ENCODE results near the gene MCTS1. TPM values are rescaled to one million over a fixed set of nuclear protein-coding genes. Genes with fewer than 3 reads are reported as not detected.

The MCTS1 gene, protein sequence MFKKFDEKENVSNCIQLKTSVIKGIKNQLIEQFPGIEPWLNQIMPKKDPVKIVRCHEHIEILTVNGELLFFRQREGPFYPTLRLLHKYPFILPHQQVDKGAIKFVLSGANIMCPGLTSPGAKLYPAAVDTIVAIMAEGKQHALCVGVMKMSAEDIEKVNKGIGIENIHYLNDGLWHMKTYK
- 147 and 203 TPM in 2 replicates for polyA plus RNA-seq

DNA sequence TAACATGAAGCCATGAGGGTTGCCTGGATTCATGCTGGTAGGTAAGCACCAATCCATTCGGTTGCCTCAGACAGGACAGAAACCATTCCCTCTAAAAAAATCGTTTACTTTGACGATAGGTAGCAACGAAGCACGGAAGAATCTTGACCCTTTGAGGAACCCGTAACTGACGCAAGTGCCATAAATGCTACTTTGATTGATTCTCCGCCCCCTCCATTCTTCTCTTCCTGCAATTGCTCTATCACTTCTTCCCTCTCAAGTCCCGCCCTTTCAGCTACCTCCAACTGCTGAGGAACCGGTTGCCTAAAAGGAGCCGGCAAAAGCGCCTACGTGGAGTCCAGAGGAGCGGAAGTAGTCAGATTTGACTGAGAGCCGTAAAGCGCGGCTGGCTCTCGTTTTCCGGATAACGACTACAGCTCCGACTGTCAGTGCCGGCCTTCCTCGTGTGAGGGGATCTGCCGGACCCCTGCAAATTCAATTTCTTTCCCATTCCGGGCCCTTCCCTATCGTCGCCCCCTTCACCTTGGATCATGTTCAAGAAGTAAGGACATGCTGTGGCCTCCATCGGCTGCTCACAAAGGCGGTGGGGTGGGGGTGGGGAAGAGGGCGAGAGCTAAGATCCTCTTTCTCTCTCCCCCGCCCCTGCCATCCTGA lies at the start of gene MCTS1:
MCTS1 (plus strand) TSS at position 395 of the 654 bp plus-strand sequence; CDS start at position 531, 136 bp downstream.

DNA sequence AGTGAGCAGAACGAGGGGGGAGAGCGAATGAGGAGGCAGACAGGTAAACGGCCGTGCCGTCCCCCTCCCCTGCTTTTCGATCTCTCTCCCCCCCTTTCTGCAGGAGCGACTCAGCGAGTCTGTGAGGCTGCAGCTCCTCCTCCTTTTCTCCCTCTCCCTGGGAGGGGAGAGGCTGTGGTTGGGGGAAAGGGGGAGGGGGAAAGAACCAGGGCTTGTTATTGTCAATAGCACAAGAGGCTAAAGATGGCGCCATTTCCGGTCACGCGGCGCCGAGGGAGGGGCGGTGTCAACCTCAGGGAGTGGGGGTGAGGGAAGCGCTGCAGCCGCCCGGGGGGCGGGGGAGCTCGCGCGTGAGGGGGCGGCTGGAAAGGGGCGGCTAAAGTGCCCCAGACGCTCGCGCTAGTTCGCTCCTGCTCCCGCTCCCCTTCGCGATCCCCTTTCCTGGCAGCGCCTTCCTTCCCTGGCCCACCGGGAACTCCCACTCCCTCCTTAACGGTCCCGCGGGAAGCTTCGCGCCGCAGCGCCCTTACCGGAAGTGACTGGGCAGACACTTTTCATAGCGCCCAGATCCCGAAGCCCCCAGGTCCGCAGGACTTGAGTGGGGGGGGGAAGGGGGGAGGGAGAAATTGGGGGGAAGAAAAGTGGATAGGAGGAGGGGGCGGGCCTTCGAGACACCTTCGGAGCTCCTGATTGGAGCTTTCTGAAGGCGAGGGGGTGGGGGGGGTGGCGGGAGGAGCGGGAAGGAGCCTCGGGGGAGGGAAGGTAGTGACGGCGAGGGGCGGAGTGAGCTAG lies 42.9 kb upstream of the MCTS1 start, which contains the start of gene CUL4B:
CUL4B (minus strand) TSS at position 121 of the 792 bp plus-strand sequence. CDS start 324 bp downstream, outside the sequence.

DNA sequence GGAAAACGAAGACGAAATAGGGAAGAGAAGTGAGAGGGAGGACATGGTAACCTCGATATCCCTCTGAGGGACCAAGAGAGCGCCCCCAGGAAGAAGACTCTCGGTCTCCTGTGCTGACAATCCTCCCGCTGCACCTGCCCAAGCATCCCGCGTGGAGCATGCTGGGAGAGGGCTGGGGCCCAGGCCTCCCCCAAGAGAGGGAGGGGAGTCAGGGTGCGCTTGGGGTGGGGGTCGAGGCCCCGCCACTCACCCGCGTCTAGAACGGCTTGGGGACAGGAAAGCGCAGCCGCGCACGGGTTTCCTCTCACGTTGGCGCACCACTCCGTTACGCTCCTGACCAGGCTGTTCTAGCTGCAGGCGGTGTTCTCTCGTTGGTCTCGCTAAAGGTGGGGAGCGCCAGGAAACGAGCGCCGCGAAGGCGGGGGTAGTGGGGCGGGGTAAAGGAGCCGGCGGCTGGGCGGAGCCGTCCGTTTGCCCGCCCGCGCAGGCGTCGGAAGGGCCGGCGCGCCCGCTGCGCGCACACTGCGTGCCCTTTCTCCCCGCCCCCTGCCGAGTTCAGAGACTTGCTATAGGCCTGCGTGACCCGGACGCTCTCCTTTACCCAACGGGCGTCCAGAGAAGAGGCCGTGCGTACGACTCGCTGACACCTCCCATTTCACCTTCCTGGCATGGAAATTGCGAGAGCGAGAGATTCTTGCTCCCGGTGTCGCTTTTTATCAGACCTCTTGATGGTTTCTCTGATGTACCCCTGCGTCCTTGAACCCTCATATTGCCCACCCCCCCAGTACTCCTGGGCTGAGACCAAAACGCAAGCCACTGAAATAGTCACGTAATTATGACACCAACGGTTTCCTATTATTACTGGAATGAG lies 26.0 kb downstream of the MCTS1 start, which contains the start of gene C1GALT1C1:
C1GALT1C1 (minus strand) TSS at position 388 of the 871 bp plus-strand sequence. CDS start 2,888 bp downstream, outside the sequence.

Other genes with a start within 250 kb of the MCTS1 start
- gene ATP1B4, start 242.0 kb upstream of the MCTS1 start, polyA plus RNA-seq = not detected in 2 replicates
- gene LAMP2, start 134.8 kb upstream of the MCTS1 start, polyA plus RNA-seq = 42.2 and 57.9 TPM in 2 replicates
- 15.1 and 19.0 TPM in 2 replicates for gene CUL4B, start 43.1 kb upstream of the MCTS1 start, polyA plus RNA-seq
- 38.0 and 89.5 TPM in 2 replicates for gene C1GALT1C1, start 26.0 kb downstream of the MCTS1 start, polyA plus RNA-seq

All from Purkinje cell (primary cell).